NT2/D1 (cell line): ENCODE data around the gene POLDIP3.

ENCODE experiments used
- YY1 ChIP-seq: IDR thresholded peaks from 2 replicates; pipeline ENCODE4 v1.6.1; 2011; ENCODE audit not compliant: insufficient read length, insufficient read depth
- ZNF274 ChIP-seq: IDR thresholded peaks from 2 replicates; pipeline ENCODE4 v1.6.1; 2011; ENCODE audit warnings: mild to moderate bottlenecking, low read depth, low read length

DNA sequence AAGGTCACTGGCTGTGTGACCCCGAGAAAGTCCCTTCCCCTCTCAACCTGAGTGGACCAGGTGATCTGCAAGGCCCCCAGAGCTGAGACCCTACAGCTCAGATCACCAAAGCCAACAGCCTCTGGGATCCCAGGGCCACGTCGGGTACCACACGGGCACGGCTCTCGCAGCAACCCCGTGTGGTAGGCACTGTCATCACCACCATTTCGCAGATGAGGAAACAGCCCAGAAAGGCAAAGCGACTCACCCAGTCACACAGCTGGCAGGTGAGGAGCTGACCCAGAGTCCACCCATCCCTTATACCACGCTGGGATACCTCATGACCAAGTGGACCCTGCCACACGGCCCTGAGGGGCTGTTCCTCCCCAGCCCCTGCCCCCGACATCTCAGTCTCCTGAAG, 22.9 kb upstream of the POLDIP3 start:
- TF ChIP-seq YY1 (no peak), ZNF274 (no peak)
